HG02610 (cell line): ENCODE results near the gene MRFAP1.

ENCODE experiments used
- ATAC-seq: cut with Tn5 transposase; IDR thresholded peaks from one replicate; pipeline ENCODE4 v1.9.1; 2021; ENCODE audit warnings: mild to moderate bottlenecking, moderate library complexity; ENCODE audit not compliant: unreplicated experiment

MRFAP1 gene

DNA sequence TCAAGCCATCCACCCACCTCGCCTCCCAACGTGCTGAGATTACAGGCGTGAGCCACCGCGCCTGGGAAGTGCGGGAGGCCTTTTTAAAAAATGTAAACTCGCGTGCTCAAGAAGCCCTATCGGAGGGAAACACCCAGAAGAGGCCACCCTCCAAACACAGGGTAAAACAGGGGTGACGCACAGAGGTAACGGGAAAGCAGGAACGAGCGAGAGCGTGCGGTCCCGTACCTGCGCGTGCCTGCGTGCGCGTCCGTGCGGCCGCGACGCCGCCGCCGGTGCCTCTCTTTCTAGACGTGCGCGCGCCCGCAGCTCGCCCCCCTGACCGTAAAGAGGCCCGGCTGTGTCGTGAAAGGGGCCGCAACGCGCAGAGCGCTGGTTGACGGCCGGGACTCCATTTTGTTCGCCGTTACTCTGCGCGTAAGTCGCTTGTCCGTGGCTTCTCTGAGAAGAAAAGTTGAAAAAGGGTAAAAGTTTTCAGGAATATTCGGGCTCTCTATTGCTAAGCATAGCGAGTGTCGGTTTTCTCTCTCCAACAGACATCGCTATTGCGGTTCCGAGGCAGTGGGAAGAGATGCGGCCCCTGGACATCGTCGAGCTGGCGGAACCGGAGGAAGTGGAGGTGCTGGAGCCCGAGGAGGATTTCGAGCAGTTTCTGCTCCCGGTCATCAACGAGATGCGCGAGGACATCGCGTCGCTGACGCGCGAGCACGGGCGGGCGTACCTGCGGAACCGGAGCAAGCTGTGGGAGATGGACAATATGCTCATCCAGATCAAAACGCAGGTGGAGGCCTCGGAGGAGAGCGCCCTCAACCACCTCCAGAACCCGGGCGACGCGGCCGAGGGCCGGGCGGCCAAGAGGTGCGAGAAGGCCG is at the start of gene MRFAP1:
Gene MRFAP1, plus strand, starts transcription at position 394 of the 872 bp plus-strand sequence. Its CDS starts 178 bp downstream, at position 572.
- peak; percentile 82 for ATAC-seq

DNA sequence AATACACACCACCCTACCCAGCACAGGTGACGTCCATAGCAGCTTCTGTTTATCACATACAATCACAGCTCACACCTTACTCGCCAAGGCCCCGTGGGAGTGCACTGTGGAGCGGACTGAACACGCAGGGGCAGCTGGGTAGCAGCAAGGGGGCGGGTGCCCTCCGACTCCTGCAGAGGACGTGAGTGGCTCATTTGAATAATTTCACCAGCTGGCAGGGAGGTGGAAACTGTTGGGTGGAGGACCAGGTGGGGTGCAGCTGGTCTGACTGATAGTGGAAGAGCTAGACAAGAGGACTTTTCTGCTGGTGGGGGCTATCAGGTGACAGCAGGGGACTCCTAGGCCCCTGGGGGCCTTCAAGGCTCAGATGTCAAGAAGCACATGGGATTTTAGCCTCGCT is 49.2 kb upstream of the MRFAP1 start:
- ATAC-seq = peak; percentile 67

DNA sequence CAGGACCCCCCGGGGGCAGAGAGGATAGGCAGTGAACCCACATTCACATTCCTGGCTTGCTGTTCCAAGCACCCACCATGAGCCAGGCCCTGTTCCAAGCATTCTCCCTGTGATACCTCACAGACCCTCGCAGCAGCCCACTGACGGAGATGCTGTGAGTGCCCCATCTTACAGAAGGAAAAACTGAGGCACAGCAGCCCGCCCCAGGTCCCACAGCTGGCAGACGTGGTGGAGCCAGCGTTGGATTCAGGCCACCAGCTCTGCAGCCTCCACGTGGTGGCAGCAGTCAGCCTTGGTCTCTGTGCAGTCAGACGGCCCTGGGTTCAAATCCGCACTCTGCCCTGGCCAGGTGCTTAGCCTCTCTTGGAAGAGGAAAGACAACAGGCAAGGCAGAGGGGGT is 48.7 kb upstream of the MRFAP1 start:
- no peak for ATAC-seq

- ATAC-seq = no peak
These were observed 47.5 kb upstream of the MRFAP1 start for GRCh38 chr4:6592804-6593563.

GRCh38 chr4:6594341-6594740 is 46.1 kb upstream of the MRFAP1 start:
- no peak for ATAC-seq

DNA sequence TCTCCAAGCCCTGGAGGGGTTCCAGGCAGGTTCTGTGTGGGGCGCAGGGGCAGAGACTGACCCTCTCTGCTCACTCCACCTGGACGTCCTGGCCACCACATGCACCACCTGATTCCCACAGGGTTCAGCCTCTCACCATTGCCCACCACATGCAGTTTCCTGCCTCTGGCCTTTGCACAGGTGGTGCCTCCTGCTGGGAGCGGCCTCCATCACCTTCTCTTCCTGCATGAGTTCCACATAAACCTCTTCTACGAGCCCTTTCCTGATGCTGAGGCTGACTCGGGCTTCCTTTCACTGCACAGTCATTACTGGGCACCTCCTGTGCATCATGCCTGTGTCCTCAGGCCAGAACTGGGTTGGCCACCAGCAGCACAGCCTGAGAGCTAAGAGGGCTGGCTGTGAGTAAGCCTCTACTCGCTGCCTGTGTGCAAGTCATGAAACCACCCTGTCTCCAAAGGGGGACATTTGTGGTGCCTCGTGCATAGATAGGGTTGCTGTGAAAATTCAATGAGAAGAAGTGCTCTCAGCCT is 45.6 kb upstream of the MRFAP1 start:
- ATAC-seq = no peak

DNA sequence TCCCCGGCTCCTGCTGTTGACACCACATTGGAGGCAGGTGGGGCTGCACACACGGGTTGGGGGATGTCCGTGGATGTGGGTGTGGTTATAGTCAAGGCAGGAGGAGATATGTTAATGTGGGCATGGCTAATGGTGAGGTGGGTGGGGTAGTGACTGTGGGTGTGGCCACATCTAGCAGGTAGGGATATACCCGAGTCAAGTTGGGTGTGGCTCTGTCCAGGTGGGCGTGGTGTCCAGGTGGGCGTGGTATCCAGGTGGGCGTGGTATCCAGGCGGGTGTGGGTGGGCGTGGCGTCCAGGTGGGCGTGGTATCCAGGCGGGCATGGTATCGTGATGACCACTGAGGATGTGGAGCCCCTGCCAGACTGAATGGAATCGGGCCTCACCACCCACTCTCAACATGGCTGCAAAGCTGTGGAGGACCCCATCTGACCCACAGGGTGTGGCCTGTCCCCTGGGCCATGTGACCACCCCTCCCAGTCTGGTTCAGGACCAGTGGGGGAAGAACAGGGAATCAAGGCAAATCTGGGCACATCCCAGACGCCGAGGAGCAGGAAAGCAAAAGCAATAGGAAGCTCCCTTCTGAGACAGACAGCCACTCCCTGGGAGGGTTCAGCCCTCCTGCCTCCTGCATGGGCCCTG is 44.5 kb upstream of the MRFAP1 start:
- ATAC-seq = no peak

GRCh38 chr4:6596948-6597347 is 43.5 kb upstream of the MRFAP1 start:
- ATAC-seq = no peak

GRCh38 chr4:6598127-6598526 is 42.4 kb upstream of the MRFAP1 start:
- ATAC-seq = no peak

DNA sequence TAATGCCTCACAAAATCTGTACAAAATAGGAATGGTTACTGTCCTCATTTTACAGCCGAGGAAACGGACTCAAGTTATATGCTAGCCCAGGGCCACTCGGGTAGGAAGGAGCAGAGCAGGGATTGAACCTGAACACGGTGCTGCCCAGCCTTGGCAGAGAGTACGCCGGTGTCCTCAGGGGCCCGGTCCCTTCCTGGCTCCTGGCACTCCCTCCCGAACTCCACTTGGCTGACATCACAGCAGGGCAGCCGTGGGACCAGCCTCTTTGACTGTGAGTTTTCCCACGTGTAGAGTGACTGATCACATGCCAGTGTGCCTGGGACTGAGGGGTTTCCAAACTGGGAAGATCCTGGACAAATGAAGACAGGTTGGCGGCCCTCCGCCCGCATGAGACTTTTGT is 41.8 kb upstream of the MRFAP1 start:
- ATAC-seq = no peak

DNA sequence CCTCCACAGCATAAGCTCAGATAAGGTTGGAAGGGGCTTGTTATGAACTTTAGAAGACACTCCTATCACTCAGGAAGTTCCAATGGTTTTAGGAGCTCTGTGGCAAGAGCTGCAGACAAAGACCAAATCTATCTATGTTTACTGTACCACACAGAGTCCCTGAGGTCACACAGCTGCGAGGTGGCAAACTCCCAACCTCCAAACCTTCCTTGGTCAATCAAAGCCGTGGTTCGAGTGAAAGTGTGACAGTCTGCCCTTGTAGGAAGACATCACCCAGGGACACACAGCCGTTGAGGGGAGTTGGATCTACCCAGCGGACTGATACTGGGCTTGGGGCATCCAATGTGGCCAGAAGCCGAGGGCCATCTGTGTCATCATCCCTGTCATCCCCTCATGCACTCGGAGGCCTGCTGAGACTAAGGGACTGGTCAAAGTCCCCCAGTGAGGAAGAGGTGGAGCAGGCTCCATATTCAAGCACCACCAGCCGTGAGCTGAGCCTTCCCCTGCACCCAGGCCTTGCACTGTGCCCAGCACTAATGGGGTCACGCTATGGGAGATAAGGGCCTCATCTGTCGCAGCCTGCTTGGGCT is 38.7 kb upstream of the MRFAP1 start:
- ATAC-seq = no peak

DNA sequence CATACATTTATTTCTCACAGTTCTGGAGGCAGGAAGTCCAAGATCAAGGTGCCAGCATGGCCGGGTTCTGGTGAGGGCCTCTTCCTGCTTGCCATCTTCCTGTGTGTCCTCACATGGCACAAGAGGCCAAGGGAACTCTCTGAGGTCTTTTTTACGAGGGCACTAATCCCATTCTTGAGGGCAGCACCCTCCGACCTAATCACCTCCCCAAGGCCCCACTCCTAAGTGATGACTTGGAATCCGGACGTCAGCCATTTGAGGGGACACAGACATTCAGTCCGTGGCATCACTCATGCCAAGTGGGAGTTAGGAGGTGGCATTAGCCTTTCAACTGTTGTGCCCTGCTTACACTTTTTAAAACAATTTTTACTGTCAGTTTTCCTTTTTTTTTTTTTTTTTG is 38.2 kb upstream of the MRFAP1 start:
- no peak for ATAC-seq

DNA sequence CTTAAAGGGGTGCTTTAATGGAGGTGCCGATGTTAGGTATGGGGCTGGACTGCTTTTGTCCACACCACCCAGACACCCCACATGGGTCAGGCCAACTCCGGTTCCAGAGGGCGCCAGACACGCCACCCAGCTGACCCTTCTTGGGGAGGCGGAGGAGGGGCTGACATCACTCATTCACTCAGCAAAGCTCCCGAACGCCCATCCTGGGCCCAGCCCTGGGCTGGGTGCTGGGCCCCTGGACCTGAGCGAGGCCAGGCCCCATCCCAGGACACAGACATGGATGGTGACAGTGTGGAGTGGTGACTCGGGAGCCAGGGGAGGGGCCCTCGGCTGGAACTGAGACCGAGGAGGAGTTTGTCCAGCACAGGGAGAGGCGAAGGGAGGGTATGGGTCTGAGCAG is 37.4 kb upstream of the MRFAP1 start:
- ATAC-seq = no peak

DNA sequence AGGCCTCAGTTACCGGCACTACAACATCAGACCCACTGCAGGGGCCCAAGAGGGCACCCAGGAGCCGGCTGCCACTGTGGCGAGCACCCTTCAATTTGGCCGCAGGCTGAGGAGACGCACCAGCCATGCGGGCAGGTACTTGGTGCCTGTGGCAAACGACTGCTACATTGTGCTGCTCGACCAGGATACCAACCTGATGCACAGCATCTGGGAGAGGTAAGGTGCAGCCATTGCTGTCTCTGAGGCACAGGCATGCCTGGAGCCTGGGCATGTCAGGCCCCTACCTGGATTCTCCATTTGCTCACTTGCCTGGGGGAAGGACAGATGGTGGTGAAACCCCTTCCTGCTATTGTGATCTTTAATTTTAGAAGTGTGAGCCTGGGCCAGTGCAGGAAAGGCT is 35.4 kb upstream of the MRFAP1 start:
- no peak for ATAC-seq

- ATAC-seq = no peak
These were observed 34.9 kb upstream of the MRFAP1 start for GRCh38 chr4:6605605-6606004.

GRCh38 chr4:6606465-6607235 is 33.8 kb upstream of the MRFAP1 start:
- ATAC-seq = no peak

- ATAC-seq = no peak
These were observed 33.0 kb upstream of the MRFAP1 start for GRCh38 chr4:6607368-6608055.

- ATAC-seq = no peak
These were observed 31.6 kb upstream of the MRFAP1 start for GRCh38 chr4:6608758-6609414.

- ATAC-seq = no peak
These were observed 30.9 kb upstream of the MRFAP1 start for GRCh38 chr4:6609415-6610079.
